IMR-90 (cell line): ENCODE data around the gene NTSR1.

ENCODE experiments used
- BHLHE40 ChIP-seq: fragments of 150-350 bp; IDR thresholded peaks from 2 replicates; pipeline ENCODE4 v1.6.1; 2016; ENCODE audit warnings: mild to moderate bottlenecking, low read depth, low read length
- CEBPB ChIP-seq: IDR thresholded peaks from 2 replicates; pipeline ENCODE4 v1.6.1; 2012; ENCODE audit warnings: low read depth, low read length, improper control_type of control experiment
- CHD1 ChIP-seq: IDR thresholded peaks from 2 replicates; pipeline ENCODE4 v1.6.1; 2012; ENCODE audit warnings: low read depth, low read length, improper control_type of control experiment
- ELK1 ChIP-seq: fragments of 150-350 bp; IDR thresholded peaks from 2 replicates; pipeline ENCODE4 v1.6.1; 2016; ENCODE audit warnings: low read depth, mild to moderate bottlenecking, low read length, moderate library complexity, borderline replicate concordance
- FOS ChIP-seq: fragments of 150-350 bp; IDR thresholded peaks from 2 replicates; pipeline ENCODE4 v1.6.1; 2016; ENCODE audit warnings: low read depth, low read length
- MAFK ChIP-seq: IDR thresholded peaks from 2 replicates; pipeline ENCODE4 v1.6.1; 2012; ENCODE audit warnings: low read depth, low read length, improper control_type of control experiment
- MXI1 ChIP-seq: IDR thresholded peaks from 2 replicates; pipeline ENCODE4 v1.6.1; 2012; ENCODE audit warnings: low read depth, mild to moderate bottlenecking, low read length, moderate library complexity, borderline replicate concordance
- NFE2L2 ChIP-seq: fragments of 150-350 bp; IDR thresholded peaks from 2 replicates; pipeline ENCODE4 v1.6.1; 2016; ENCODE audit warnings: low read depth, mild to moderate bottlenecking, low read length
- POLR2A ChIP-seq: IDR thresholded peaks from 2 replicates; pipeline ENCODE4 v1.6.1; 2012; ENCODE audit warnings: mild to moderate bottlenecking, low read depth, low read length
- RAD21 ChIP-seq: IDR thresholded peaks from 2 replicates; pipeline ENCODE4 v1.6.1; 2012; ENCODE audit warnings: low read length, improper control_type of control experiment
- RCOR1 ChIP-seq: IDR thresholded peaks from 2 replicates; pipeline ENCODE4 v1.6.1; 2012; ENCODE audit warnings: mild to moderate bottlenecking, low read length, improper control_type of control experiment; ENCODE audit not compliant: insufficient replicate concordance
- RFX5 ChIP-seq: IDR thresholded peaks from 2 replicates; pipeline ENCODE4 v1.8.0; 2012; ENCODE audit warnings: low read depth, mild to moderate bottlenecking, low read length, moderate library complexity
- SMC3 ChIP-seq: fragments of 150-350 bp; IDR thresholded peaks from 2 replicates; pipeline ENCODE4 v1.6.1; 2016; ENCODE audit warnings: low read depth, mild to moderate bottlenecking, antibody characterized with exemption, low read length, moderate library complexity
- TF ChIP-seq, protein P1 (sequence below): conservative IDR thresholded peaks from 2 replicates; pipeline ENCODE4 v1.5.1; 2012; ENCODE audit warnings: mild to moderate bottlenecking, low read depth, low read length, improper control_type of control experiment

DNA sequence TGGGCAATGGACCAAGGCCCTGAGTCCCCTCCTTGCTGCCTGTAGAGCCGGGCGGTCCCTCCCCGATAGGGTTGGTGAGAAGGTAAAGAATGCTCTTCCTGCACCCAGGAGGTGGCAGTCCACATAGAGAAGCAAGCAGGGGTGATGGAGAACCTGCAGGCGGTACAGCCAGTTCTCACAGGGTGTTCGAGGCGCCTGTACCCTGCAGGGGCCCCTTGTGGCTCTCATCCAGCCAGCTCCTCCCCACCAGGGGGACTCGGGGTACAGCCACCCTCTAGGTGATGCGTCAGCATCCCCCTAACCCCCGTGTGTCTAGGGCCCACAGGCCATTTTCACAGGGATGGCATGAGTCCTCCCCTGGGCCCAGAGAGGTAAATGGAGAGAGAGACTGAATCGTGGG, 103.1 kb downstream of the NTSR1 start:
- TF ChIP-seq MAFK (no peak), POLR2A (no peak), ELK1 (no peak), RFX5 (no peak), RAD21 (no peak), SMC3 (no peak), BHLHE40 (no peak), NFE2L2 (no peak), FOS (no peak), RCOR1 (no peak), CEBPB (no peak), MXI1 (no peak), CHD1 (no peak)
- TF ChIP-seq, protein P1, sequence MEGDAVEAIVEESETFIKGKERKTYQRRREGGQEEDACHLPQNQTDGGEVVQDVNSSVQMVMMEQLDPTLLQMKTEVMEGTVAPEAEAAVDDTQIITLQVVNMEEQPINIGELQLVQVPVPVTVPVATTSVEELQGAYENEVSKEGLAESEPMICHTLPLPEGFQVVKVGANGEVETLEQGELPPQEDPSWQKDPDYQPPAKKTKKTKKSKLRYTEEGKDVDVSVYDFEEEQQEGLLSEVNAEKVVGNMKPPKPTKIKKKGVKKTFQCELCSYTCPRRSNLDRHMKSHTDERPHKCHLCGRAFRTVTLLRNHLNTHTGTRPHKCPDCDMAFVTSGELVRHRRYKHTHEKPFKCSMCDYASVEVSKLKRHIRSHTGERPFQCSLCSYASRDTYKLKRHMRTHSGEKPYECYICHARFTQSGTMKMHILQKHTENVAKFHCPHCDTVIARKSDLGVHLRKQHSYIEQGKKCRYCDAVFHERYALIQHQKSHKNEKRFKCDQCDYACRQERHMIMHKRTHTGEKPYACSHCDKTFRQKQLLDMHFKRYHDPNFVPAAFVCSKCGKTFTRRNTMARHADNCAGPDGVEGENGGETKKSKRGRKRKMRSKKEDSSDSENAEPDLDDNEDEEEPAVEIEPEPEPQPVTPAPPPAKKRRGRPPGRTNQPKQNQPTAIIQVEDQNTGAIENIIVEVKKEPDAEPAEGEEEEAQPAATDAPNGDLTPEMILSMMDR = no peak
